AG10803 (cell line): ENCODE results near the gene CCDC34.

Experiments
- DNase-seq: peaks from one replicate; pipeline ENCODE4 v3.0.0; 2010; ENCODE audit warnings: low read depth
- H3K4me3 ChIP-seq: 2 replicates; pipeline ENCODE4 v1.5.1; 2011; ENCODE audit warnings: mild to moderate bottlenecking, low read length, control low read depth
- TF ChIP-seq, protein P1 (sequence below): conservative IDR thresholded peaks from 2 replicates; pipeline ENCODE4 v1.5.1; 2011; ENCODE audit warnings: mild to moderate bottlenecking, low read length, control low read depth, inconsistent platforms

CCDC34 gene

DNA sequence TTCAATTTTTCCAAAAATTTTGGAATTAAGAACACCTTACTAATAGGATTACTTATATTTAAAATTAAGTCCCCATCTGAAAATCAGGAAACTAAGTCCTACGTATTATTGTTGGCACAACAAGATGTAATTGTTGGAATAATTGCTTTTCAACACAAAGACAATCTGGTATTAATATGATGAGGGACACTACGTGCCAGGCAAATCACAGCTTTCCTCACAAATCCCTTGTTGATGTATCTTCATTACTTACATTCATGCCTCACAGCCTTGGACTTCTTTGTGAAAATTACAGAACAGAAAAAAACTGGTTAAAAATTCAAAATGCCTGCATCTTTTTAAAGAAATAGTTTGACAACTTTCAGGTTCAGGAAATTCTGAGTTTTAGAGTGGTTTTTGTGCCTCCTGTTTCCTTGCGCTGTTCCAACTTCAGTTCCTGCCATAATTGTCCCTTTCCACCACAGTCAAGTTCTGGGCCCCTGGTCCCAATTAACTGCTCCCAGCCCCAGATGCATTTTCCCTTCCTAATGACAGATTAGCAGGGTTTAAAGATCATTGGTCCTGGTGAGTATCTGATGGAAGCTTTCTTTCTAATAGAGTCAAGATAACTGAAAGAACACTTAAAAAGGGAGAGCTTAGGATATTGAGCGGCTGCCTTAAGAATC, 23.3 kb upstream of the CCDC34 start:
- no peak overlapping the region for H3K4me3 ChIP-seq
- DNase-seq = peak; percentile 57

DNA sequence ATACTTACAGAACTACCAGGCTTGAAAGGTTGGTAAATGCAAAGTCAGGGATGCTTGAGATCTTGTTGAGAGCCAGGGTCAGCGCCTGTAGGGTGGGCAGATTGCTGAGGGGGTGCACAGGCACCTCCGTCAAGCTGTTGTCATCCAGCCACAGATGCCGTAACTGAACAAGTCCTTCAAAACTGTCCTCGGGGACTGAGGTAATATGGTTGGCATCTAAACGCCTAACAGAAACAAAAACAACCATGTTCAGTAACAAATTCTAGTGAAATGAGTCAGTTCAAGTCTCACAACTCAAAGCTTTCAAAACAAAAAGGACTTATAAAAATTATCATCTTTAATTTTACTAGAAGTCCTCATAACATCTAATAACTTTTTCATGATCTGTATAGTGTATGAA, 22.2 kb upstream of the CCDC34 start:
- H3K4me3 ChIP-seq = peak overlapping the region; percentile 33
- DNase-seq = peak; percentile 89
- TF ChIP-seq, protein P1, sequence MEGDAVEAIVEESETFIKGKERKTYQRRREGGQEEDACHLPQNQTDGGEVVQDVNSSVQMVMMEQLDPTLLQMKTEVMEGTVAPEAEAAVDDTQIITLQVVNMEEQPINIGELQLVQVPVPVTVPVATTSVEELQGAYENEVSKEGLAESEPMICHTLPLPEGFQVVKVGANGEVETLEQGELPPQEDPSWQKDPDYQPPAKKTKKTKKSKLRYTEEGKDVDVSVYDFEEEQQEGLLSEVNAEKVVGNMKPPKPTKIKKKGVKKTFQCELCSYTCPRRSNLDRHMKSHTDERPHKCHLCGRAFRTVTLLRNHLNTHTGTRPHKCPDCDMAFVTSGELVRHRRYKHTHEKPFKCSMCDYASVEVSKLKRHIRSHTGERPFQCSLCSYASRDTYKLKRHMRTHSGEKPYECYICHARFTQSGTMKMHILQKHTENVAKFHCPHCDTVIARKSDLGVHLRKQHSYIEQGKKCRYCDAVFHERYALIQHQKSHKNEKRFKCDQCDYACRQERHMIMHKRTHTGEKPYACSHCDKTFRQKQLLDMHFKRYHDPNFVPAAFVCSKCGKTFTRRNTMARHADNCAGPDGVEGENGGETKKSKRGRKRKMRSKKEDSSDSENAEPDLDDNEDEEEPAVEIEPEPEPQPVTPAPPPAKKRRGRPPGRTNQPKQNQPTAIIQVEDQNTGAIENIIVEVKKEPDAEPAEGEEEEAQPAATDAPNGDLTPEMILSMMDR = no peak

More for the DNA sequence above, 23.3 kb upstream of the CCDC34 start:
- TF ChIP-seq, protein P1 = no peak

DNA sequence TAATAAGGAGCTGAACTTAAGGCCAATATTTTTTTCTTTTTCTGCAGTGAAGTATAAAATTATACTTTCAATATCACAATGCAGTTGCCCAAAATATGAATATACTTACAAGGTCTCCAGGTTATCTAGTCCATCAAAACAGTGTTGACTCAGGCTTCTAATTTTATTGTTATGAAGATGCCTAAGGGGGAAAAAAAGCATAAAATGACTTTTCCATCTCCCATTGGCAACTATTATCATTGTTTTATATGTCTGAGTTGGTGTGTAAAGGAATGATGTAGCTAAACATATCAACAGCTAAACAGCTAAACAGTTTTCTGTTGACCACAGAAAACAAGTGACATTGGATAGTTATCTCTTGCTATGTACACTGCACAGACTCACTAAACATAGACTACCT, 21.2 kb upstream of the CCDC34 start:
- TF ChIP-seq, protein P1 = no peak
- no peak for DNase-seq
- no peak overlapping the region for H3K4me3 ChIP-seq

DNA sequence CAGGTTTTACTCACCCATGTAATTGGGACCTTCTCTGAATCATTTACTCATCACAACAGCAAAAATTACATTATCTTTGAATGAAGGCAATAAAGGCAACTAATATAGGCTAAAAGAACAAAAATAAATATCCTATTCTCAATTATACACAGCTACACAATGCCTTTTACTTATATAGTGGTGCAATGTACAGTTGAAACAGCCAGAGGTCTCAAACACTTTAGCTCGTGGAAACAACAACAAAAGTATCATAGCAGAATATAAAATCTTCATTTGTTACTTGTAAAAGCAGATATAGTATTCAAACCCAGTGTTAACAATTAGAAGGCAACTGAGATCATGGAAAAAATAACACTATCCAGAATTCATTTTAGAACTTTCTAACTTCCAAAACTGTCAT, 20.6 kb upstream of the CCDC34 start:
- TF ChIP-seq, protein P1 = no peak; the same call in 1 of the 2 replicates
- DNase-seq = no peak
- no peak overlapping the region for H3K4me3 ChIP-seq

DNA sequence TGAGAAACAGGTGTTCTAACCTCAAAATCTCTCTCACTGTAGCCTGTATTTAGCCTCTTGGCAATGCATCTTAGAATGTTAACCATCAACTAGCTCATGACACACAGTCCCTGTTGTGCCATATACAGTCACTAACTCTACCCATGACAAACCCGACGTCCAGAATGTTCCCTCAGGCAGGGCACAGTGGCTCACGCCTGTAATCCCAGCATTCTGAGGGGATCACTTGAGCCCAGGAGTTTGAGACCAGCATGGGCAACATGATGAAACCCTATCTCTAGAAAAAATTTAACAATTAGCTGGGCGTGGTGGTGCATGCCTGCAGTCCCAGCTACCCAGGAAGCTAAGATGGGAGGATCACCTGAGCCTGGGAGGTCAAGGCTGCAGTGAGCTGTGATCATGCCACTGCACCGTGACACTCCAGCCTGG, 18.2 kb upstream of the CCDC34 start:
- DNase-seq = no peak
- no peak overlapping the region for H3K4me3 ChIP-seq
- TF ChIP-seq, protein P1 = no peak

DNA sequence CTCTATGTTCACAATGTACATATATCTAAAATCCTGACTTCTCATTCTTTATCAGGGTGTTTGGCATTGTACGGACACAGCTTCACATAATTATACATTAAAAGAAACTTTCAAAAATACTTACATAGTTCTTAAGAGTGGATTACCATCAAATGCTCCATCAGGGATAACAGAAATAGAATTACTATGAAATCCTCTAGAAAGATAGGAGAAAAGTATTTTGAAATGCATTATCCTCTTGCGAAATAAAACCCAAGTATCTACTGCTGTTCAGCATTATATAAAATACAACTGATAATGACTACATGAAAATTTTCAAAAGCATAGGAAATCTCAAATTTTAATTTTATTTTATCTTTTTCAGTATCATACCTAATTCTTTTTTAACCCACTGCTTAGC, 17.8 kb upstream of the CCDC34 start:
- H3K4me3 ChIP-seq = no peak overlapping the region

DNA sequence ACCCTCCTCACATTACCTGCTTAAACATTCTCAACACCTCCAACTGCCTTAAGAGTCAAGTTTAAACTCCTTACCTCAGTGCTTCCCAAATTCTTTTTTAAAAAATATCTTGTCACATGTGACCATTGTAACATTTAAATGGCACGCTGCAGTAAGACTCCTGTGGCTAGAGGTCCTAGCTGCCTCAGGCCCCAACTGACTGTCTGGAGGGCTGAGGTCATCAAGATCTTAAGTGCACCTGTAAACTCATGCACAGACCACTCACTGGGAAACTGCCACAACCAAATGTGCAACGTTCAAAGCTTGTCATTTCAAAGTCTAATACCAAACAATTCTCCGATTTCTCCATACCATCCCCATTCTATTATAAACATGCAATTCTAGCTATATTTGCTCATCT, 16.4 kb upstream of the CCDC34 start:
- H3K4me3 ChIP-seq = no peak overlapping the region
- no peak for DNase-seq
- TF ChIP-seq, protein P1 = no peak

More for the DNA sequence above, 17.8 kb upstream of the CCDC34 start:
- DNase-seq = no peak
- TF ChIP-seq, protein P1 = no peak
